ELF-1 (cell line): ENCODE results near the gene POLG.

Experiments
- DNase-seq: peaks from one replicate; pipeline ENCODE4 v3.0.0-alpha.2; 2016; ENCODE audit warnings: low read depth, low spot score

The POLG gene

GRCh38 chr15:89334510-89335297 is at the start of gene POLG:
TSS of gene POLG (minus strand) at chr15:89334824. CDS start at chr15:89333754, 1,070 bp downstream.
- DNase-seq, result peak; percentile 100

DNA sequence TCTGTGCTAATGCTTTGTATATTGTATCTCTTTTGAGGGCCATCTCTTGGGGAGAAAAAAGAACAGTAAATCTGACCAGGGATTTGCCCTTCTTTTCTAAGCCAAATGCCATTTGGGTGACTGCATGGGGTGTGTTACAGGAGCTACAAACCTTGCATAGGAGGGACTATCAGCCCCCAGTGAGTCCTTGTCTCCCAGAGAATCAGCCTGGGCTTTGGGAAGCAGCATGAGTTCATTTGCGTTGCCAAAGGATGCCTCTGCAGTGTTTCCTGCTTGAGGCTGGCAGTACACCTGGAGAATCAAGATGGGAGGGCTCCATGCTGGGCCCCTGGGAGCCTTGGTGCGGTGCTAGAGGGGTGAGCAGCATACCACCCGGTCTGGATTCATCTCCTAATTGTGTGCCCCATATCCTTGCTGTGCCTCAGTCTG is 49.6 kb upstream of the POLG start:
- no peak for DNase-seq

DNA sequence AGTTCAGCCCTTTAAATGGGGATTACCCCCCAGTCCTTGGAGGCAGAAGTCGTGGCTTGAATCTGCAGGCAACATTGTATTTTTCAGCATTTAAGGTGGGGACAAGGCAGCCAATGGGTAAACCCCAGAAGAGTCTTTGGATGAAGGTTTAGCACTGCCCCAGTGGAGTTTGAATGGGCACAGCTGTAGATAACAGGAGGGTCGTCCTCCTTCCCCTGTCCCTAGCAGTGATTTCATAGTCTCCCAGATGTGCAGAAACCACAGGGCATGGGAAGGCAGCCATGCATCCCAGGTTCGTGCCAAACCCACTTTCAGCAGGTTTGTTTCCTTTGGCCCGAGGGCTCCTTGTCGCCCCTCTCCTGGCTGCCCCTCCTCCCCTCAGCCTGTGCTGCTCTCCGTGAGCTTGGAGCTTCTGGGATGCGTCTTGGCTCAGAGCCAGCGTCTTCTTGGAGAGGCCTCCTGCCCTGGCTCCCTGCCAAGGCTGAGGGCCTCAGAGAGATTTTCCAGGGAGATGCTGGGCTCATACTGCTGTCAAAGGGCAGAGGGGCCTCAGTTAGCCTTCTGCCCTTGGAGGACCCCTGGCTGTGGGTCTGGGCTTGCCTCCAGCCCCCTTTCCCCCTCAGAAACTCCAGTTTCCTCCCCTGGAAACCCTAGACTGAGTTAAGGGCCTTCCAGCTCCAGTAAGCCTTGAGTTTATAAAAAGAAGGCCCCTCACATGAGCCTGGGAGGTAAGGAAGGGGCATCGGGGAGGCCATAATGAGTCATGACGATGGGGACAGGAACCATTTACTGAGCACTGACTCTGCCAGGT is 48.9 kb upstream of the POLG start:
- peak; percentile 30 for DNase-seq

DNA sequence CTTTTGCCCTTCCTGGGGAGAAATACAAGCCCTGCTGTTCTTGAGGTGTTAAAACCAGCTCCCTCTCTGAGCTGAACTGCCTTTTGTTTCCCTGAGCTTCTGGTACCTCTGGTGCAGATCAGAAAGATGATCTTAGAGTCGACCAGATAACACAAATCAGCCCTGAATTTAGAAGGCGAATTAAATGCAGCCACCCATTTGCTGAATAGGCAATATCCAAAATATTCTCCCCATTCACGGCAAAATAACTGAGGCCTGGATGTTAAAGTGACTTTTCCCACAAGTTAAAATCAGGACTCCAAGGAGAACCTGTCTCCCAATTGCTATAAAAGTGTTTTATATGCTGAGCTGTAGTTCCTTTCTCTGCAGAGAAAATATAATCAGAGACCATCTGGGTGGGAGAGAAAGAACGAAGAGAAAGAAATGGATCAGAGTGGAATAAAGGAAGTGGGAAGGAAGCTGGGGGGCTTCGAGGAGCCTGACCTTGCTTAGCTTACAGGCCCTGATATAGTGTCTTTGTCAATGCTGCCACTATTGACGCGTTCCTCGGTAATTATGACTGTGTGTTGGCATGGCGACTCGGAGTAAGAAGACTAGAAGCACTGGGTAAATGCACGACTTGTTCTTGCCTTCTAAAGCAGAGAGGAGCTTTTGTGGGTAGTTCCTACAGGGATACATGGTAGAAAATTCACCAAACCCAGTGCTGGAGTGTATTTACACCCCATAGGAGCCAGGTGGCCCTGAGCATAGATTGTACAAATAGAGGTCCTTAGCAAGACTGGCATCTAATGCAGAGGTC is 47.5 kb upstream of the POLG start:
- no peak for DNase-seq

GRCh38 chr15:89381331-89381730 is 46.7 kb upstream of the POLG start:
- DNase-seq, result no peak

- DNase-seq, result peak; percentile 80
Measured at GRCh38 chr15:89379818-89380217, 45.2 kb upstream of the POLG start.

GRCh38 chr15:89379251-89379695 is 44.6 kb upstream of the POLG start:
- DNase-seq, result no peak

GRCh38 chr15:89378296-89379151 is 43.9 kb upstream of the POLG start:
- peak; percentile 88 for DNase-seq

GRCh38 chr15:89377842-89378295 is 43.2 kb upstream of the POLG start:
- no peak for DNase-seq

DNA sequence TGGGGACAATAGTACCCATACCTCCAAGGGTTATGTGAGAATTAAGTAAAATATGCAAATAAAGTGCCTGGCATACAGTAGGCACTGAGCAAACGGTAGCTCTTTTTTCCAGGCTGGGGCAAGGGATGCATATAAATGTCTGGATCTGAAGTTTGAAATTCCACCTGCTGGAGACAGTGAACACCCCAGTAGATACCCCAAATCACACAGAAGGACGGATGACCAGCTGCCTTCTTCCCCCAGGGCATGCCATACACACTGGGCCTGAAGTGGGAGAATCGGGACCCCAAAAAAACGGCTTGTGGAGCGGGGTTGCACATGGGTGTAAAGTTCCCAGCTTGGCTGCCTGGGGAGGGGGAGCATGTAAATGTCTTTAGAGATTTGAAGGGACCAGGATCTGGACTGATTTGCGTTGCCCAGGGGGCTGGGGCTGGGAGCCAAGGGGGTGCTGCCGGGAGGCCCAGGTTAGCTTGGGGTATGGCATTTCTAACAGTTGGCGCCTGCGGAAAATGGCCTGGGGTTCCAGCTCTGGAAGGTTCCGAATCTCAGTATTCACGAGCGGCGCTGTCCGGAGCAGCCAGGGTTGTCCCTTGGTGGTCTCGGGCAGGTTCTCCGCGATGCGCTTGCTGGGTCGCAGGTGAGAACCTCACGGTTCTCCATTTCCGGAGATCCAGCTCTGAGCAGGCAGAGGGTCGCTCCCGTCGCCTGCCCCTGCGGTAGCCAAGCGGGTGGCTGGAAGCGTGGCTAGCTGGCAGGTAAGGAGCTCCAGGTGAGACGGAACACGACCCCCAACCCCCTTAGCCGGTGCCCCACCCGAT is 42.6 kb upstream of the POLG start:
- no peak for DNase-seq

GRCh38 chr15:89376388-89376787 is 41.8 kb upstream of the POLG start:
- DNase-seq, result no peak

GRCh38 chr15:89375093-89376005 is 40.7 kb upstream of the POLG start:
- no peak for DNase-seq

- no peak for DNase-seq
Measured at GRCh38 chr15:89374086-89374981, 39.7 kb upstream of the POLG start.

- DNase-seq, result no peak
Measured at GRCh38 chr15:89372069-89372935, 37.7 kb upstream of the POLG start.

GRCh38 chr15:89371228-89372044 is 36.8 kb upstream of the POLG start:
- DNase-seq, result no peak

- DNase-seq, result no peak
Measured at GRCh38 chr15:89370978-89371227, 36.3 kb upstream of the POLG start.
